GM12878 (cell line): ENCODE measurements around the gene ZNF766. TPM values are rescaled to one million over a fixed set of nuclear protein-coding genes. Genes with fewer than 3 reads are reported as not detected.

ENCODE experiments used
- JUND ChIP-seq: IDR thresholded peaks from 2 replicates; pipeline ENCODE4 v1.6.1; 2012; ENCODE audit warnings: low read depth, mild to moderate bottlenecking, low read length, improper control_type of control experiment, moderate library complexity
- NR2C2 ChIP-seq: IDR thresholded peaks from 2 replicates; pipeline ENCODE4 v1.6.1; 2011; ENCODE audit warnings: borderline replicate concordance, low read depth; ENCODE audit not compliant: control insufficient read depth, insufficient read length
- ZNF274 ChIP-seq: IDR thresholded peaks from one replicate; pipeline ENCODE4 v1.8.0; 2011; ENCODE audit not compliant: insufficient read length, insufficient read depth
- microRNA counts: library from miRNA; unstranded; fragments of <30 nt; microRNA quantifications from one replicate; lab custom pipeline; 2016
- microRNA-seq: library from miRNA; unstranded; fragments of <30 nt; microRNA quantifications from one replicate; pipeline ENCODE4, GENCODE V29; 2018
- polyA plus RNA-seq, 11 experiments: library from polyadenylated mRNA; depleted of rRNA in 4 of 11; unstranded in 6 of 11; stranded (reverse) in 5 of 11; fragments of >200 nt; fragmentation: Nextera tagmentation in 4 of 11; fragmentation: Illumina TruSeq in 1 of 11; extraction: Ambion mirVana in 4 of 11; extraction: Trizol in 1 of 11; gene quantifications; 1 replicate in 1 of 11; 2 replicates in 10 of 11; pipeline versions ENCODE4 v1.2.1 to v1.2.3, GENCODE V29; 2011 to 2016; ENCODE audit warnings: inconsistent platforms in 2 of 11, missing spikeins in 2 of 11, low read depth in 1 of 11
- small RNA-seq: library from RNA; depleted of rRNA; stranded (forward); fragments of <200 nt; gene quantifications from one replicate; pipeline ENCODE3, GENCODE V24; 2014
- total RNA-seq, 4 experiments: library from RNA; depleted of rRNA in 3 of 4; stranded (reverse); fragments of >200 nt in 3 of 4; fragmentation: Illumina TruSeq in 1 of 4; extraction: Trizol in 1 of 4; gene quantifications; 2 replicates each; pipeline versions ENCODE4 v1.2.1 to v1.2.3, GENCODE V29; 2013 to 2021
- TF ChIP-seq, protein P1 (sequence below): fragments of 450-650 bp; IDR thresholded peaks from 2 replicates; pipeline ENCODE4 v1.6.1; 2016; ENCODE audit warnings: mild to moderate bottlenecking, moderate library complexity, borderline replicate concordance
- TF ChIP-seq, protein P2 (sequence below): fragments of 450-650 bp; IDR thresholded peaks from 2 replicates; pipeline ENCODE4 v1.6.1; 2017; ENCODE audit warnings: mild to moderate bottlenecking, low read depth, inconsistent platforms; ENCODE audit not compliant: poor library complexity, severe bottlenecking

The ZNF766 gene
- total and polyA plus RNA-seq, 10 of the 15 experiments (the other 5 are each of a cell fraction or from before 2014, with no cell fraction given): 7.2 to 20.0 (median 16.4) TPM

DNA sequence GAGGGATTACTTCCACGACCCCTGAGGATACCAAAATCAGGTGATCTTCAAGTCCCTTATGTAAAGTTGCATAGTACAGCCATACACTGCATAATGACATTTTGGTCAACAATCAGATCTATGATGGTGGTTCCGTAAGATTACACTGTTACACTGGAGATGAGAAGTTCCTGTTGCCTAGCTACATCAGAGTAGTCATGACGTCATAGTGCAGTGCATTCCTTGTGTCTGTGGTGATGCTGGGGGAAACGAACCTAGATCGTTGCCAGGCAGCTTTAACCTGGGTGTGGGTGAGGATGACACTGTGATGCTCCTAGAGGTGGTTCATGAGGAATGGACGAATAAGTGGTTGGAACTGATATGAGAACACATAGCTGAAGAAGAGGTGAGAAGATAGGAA, 75.8 kb downstream of the ZNF766 start (continued):
- TF ChIP-seq, protein P1, sequence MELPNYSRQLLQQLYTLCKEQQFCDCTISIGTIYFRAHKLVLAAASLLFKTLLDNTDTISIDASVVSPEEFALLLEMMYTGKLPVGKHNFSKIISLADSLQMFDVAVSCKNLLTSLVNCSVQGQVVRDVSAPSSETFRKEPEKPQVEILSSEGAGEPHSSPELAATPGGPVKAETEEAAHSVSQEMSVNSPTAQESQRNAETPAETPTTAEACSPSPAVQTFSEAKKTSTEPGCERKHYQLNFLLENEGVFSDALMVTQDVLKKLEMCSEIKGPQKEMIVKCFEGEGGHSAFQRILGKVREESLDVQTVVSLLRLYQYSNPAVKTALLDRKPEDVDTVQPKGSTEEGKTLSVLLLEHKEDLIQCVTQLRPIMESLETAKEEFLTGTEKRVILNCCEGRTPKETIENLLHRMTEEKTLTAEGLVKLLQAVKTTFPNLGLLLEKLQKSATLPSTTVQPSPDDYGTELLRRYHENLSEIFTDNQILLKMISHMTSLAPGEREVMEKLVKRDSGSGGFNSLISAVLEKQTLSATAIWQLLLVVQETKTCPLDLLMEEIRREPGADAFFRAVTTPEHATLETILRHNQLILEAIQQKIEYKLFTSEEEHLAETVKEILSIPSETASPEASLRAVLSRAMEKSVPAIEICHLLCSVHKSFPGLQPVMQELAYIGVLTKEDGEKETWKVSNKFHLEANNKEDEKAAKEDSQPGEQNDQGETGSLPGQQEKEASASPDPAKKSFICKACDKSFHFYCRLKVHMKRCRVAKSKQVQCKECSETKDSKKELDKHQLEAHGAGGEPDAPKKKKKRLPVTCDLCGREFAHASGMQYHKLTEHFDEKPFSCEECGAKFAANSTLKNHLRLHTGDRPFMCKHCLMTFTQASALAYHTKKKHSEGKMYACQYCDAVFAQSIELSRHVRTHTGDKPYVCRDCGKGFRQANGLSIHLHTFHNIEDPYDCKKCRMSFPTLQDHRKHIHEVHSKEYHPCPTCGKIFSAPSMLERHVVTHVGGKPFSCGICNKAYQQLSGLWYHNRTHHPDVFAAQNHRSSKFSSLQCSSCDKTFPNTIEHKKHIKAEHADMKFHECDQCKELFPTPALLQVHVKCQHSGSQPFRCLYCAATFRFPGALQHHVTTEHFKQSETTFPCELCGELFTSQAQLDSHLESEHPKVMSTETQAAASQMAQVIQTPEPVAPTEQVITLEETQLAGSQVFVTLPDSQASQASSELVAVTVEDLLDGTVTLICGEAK: no peak
- TF ChIP-seq JUND (no peak), ZNF274 (no peak), NR2C2 (no peak)
- TF ChIP-seq, protein P2, sequence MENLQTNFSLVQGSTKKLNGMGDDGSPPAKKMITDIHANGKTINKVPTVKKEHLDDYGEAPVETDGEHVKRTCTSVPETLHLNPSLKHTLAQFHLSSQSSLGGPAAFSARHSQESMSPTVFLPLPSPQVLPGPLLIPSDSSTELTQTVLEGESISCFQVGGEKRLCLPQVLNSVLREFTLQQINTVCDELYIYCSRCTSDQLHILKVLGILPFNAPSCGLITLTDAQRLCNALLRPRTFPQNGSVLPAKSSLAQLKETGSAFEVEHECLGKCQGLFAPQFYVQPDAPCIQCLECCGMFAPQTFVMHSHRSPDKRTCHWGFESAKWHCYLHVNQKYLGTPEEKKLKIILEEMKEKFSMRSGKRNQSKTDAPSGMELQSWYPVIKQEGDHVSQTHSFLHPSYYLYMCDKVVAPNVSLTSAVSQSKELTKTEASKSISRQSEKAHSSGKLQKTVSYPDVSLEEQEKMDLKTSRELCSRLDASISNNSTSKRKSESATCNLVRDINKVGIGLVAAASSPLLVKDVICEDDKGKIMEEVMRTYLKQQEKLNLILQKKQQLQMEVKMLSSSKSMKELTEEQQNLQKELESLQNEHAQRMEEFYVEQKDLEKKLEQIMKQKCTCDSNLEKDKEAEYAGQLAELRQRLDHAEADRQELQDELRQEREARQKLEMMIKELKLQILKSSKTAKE: no peak

MicroRNAs within 50 kb of the gene (microRNA counts, 767-probe panel; counts per million panel counts)
- microRNA hsa-miR-643 (lab: Ali Mortazavi, UCI): 1,650 counts per million, percentile 63 among the panel's probes with 10 or more counts

Small RNA genes lying within 50 kb of the gene (microRNA-seq; reads per million reads assigned to microRNA genes)
- gene MIR643: 35.8 reads per million, percentile 65 among the genes with 10 or more reads in this experiment
- gene MIR6801: not detected

Small RNA genes lying within 50 kb of the gene (small RNA-seq; reads per million reads assigned to genes)
- gene MIR643 (1.8 reads per million, percentile 58 among the genes with 10 or more reads in this experiment), gene MIR6801 (not detected), gene RF00019 (not detected)

Other genes with a start within 250 kb of the ZNF766 start
Only the 7 nearest of the 12 such genes appear.
- gene ZNF616, start 129.6 kb upstream of the ZNF766 start, total RNA-seq (2014; rRNA removed): 2.5 and 3.1 TPM in 2 replicates
- gene ZNF616, start 129.6 kb upstream of the ZNF766 start, total RNA-seq (2014; rRNA removed; fragmentation: Illumina TruSeq; extraction: Trizol): 4.9 and 5.3 TPM in 2 replicates
- gene ZNF616, start 129.6 kb upstream of the ZNF766 start, total RNA-seq (2021): 3.3 and 4.5 TPM in 2 replicates
- gene ZNF616, start 129.6 kb upstream of the ZNF766 start, polyA plus RNA-seq (2011; rRNA removed): 5.9 and 7.1 TPM in 2 replicates
- gene ZNF616, start 129.6 kb upstream of the ZNF766 start, polyA plus RNA-seq (2014; fragmentation: Illumina TruSeq; extraction: Trizol): 4.3 and 6.1 TPM in 2 replicates
- 1 to 10 TPM; 1.1 to 1.4 TPM for gene ZNF616, start 129.6 kb upstream of the ZNF766 start, polyA plus RNA-seq (2014; fragmentation: Nextera tagmentation; extraction: Ambion mirVana)
- gene ZNF616, start 129.6 kb upstream of the ZNF766 start, polyA plus RNA-seq (2014; rRNA removed): 2.0 and 2.2 TPM in 2 replicates
- gene ZNF616, start 129.6 kb upstream of the ZNF766 start, polyA plus RNA-seq (2016; fragmentation: Nextera tagmentation; extraction: Ambion mirVana): 1 to 10 TPM; 5.0 to 5.7 TPM
- gene ZNF836, start 98.0 kb upstream of the ZNF766 start, total RNA-seq (2014; rRNA removed): 5.3 and 7.8 TPM in 2 replicates
- gene ZNF836, start 98.0 kb upstream of the ZNF766 start, total RNA-seq (2014; rRNA removed; fragmentation: Illumina TruSeq; extraction: Trizol): 6.7 and 8.3 TPM in 2 replicates
- gene ZNF836, start 98.0 kb upstream of the ZNF766 start, total RNA-seq (2021): 9.1 and 9.9 TPM in 2 replicates
- 5.0 and 6.2 TPM in 2 replicates for gene ZNF836, start 98.0 kb upstream of the ZNF766 start, polyA plus RNA-seq (2011; rRNA removed)
- gene ZNF836, start 98.0 kb upstream of the ZNF766 start, polyA plus RNA-seq (2014; fragmentation: Illumina TruSeq; extraction: Trizol): 8.2 and 9.3 TPM in 2 replicates
- 1 to 10 TPM; 5.8 to 9.2 TPM for gene ZNF836, start 98.0 kb upstream of the ZNF766 start, polyA plus RNA-seq (2014; fragmentation: Nextera tagmentation; extraction: Ambion mirVana)
- 4.5 and 6.6 TPM in 2 replicates for gene ZNF836, start 98.0 kb upstream of the ZNF766 start, polyA plus RNA-seq (2014; rRNA removed)
- gene ZNF836, start 98.0 kb upstream of the ZNF766 start, polyA plus RNA-seq (2016; fragmentation: Nextera tagmentation; extraction: Ambion mirVana): 1 to 10 TPM; 4.8 to 6.6 TPM
- gene PPP2R1A, start 79.5 kb upstream of the ZNF766 start, total RNA-seq (2014; rRNA removed): 125 and 131 TPM in 2 replicates
- gene PPP2R1A, start 79.5 kb upstream of the ZNF766 start, total RNA-seq (2014; rRNA removed; fragmentation: Illumina TruSeq; extraction: Trizol): 83.4 and 83.7 TPM in 2 replicates
- gene PPP2R1A, start 79.5 kb upstream of the ZNF766 start, total RNA-seq (2021): 274 and 275 TPM in 2 replicates
- 60.7 and 149 TPM in 2 replicates for gene PPP2R1A, start 79.5 kb upstream of the ZNF766 start, polyA plus RNA-seq (2011; rRNA removed)
- gene PPP2R1A, start 79.5 kb upstream of the ZNF766 start, polyA plus RNA-seq (2014; fragmentation: Illumina TruSeq; extraction: Trizol): 124 and 178 TPM in 2 replicates
- gene PPP2R1A, start 79.5 kb upstream of the ZNF766 start, polyA plus RNA-seq (2014; fragmentation: Nextera tagmentation; extraction: Ambion mirVana): 10 to 100 TPM; 16.0 to 29.2 TPM
- 110 and 145 TPM in 2 replicates for gene PPP2R1A, start 79.5 kb upstream of the ZNF766 start, polyA plus RNA-seq (2014; rRNA removed)
- 100 to 1,000 TPM; 310 to 359 TPM for gene PPP2R1A, start 79.5 kb upstream of the ZNF766 start, polyA plus RNA-seq (2016; fragmentation: Nextera tagmentation; extraction: Ambion mirVana)
- gene ZNF480, start 27.6 kb downstream of the ZNF766 start, total RNA-seq (2014; rRNA removed): 8.8 and 11.7 TPM in 2 replicates
- 15.9 and 18.5 TPM in 2 replicates for gene ZNF480, start 27.6 kb downstream of the ZNF766 start, total RNA-seq (2014; rRNA removed; fragmentation: Illumina TruSeq; extraction: Trizol)
- gene ZNF480, start 27.6 kb downstream of the ZNF766 start, total RNA-seq (2021): 15.2 and 15.6 TPM in 2 replicates
- 7.9 and 13.3 TPM in 2 replicates for gene ZNF480, start 27.6 kb downstream of the ZNF766 start, polyA plus RNA-seq (2011; rRNA removed)
- 15.1 and 19.5 TPM in 2 replicates for gene ZNF480, start 27.6 kb downstream of the ZNF766 start, polyA plus RNA-seq (2014; fragmentation: Illumina TruSeq; extraction: Trizol)
- 10 to 100 TPM; 18.8 to 19.6 TPM for gene ZNF480, start 27.6 kb downstream of the ZNF766 start, polyA plus RNA-seq (2014; fragmentation: Nextera tagmentation; extraction: Ambion mirVana)
- 5.5 and 6.6 TPM in 2 replicates for gene ZNF480, start 27.6 kb downstream of the ZNF766 start, polyA plus RNA-seq (2014; rRNA removed)
- 10 to 100 TPM; 20.8 to 26.5 TPM for gene ZNF480, start 27.6 kb downstream of the ZNF766 start, polyA plus RNA-seq (2016; fragmentation: Nextera tagmentation; extraction: Ambion mirVana)
- 0.05 and 0.11 TPM in 2 replicates for gene ZNF610, start 66.7 kb downstream of the ZNF766 start, total RNA-seq (2014; rRNA removed)
- gene ZNF610, start 66.7 kb downstream of the ZNF766 start, total RNA-seq (2014; rRNA removed; fragmentation: Illumina TruSeq; extraction: Trizol): 0.28 and 0.54 TPM in 2 replicates
- 0.64 and 1.2 TPM in 2 replicates for gene ZNF610, start 66.7 kb downstream of the ZNF766 start, total RNA-seq (2021)
- 0.26 and 0.52 TPM in 2 replicates for gene ZNF610, start 66.7 kb downstream of the ZNF766 start, polyA plus RNA-seq (2011; rRNA removed)
- gene ZNF610, start 66.7 kb downstream of the ZNF766 start, polyA plus RNA-seq (2014; fragmentation: Illumina TruSeq; extraction: Trizol): 0.51 and 0.65 TPM in 2 replicates
- under 1 TPM; 0.15 to 0.76 TPM for gene ZNF610, start 66.7 kb downstream of the ZNF766 start, polyA plus RNA-seq (2014; fragmentation: Nextera tagmentation; extraction: Ambion mirVana)
- 0.32 and 0.67 TPM in 2 replicates for gene ZNF610, start 66.7 kb downstream of the ZNF766 start, polyA plus RNA-seq (2014; rRNA removed)
- gene ZNF610, start 66.7 kb downstream of the ZNF766 start, polyA plus RNA-seq (2016; fragmentation: Nextera tagmentation; extraction: Ambion mirVana): under 1 TPM; 0.39 to 0.89 TPM
- gene ZNF880, start 100.3 kb downstream of the ZNF766 start, total RNA-seq (2014; rRNA removed): 14.3 and 14.4 TPM in 2 replicates
- gene ZNF880, start 100.3 kb downstream of the ZNF766 start, total RNA-seq (2014; rRNA removed; fragmentation: Illumina TruSeq; extraction: Trizol): 23.6 and 28.3 TPM in 2 replicates
- gene ZNF880, start 100.3 kb downstream of the ZNF766 start, total RNA-seq (2021): 14.4 and 14.7 TPM in 2 replicates
- 15.9 and 19.6 TPM in 2 replicates for gene ZNF880, start 100.3 kb downstream of the ZNF766 start, polyA plus RNA-seq (2011; rRNA removed)
- gene ZNF880, start 100.3 kb downstream of the ZNF766 start, polyA plus RNA-seq (2014; fragmentation: Illumina TruSeq; extraction: Trizol): 22.4 and 35.8 TPM in 2 replicates
- gene ZNF880, start 100.3 kb downstream of the ZNF766 start, polyA plus RNA-seq (2014; fragmentation: Nextera tagmentation; extraction: Ambion mirVana): 10 to 100 TPM; 43.1 to 45.2 TPM
- 17.2 and 19.8 TPM in 2 replicates for gene ZNF880, start 100.3 kb downstream of the ZNF766 start, polyA plus RNA-seq (2014; rRNA removed)
- gene ZNF880, start 100.3 kb downstream of the ZNF766 start, polyA plus RNA-seq (2016; fragmentation: Nextera tagmentation; extraction: Ambion mirVana): 10 to 100 TPM; 21.4 to 23.3 TPM
- 4.9 and 6.7 TPM in 2 replicates for gene ZNF528, start 128.3 kb downstream of the ZNF766 start, total RNA-seq (2014; rRNA removed)
- 9.6 and 10.6 TPM in 2 replicates for gene ZNF528, start 128.3 kb downstream of the ZNF766 start, total RNA-seq (2014; rRNA removed; fragmentation: Illumina TruSeq; extraction: Trizol)
- gene ZNF528, start 128.3 kb downstream of the ZNF766 start, total RNA-seq (2021): 5.5 and 7.0 TPM in 2 replicates
- 1.7 and 2.1 TPM in 2 replicates for gene ZNF528, start 128.3 kb downstream of the ZNF766 start, polyA plus RNA-seq (2011; rRNA removed)
- gene ZNF528, start 128.3 kb downstream of the ZNF766 start, polyA plus RNA-seq (2014; fragmentation: Illumina TruSeq; extraction: Trizol): 11.9 and 14.3 TPM in 2 replicates
- 1 to 10 TPM; 2.9 to 6.3 TPM for gene ZNF528, start 128.3 kb downstream of the ZNF766 start, polyA plus RNA-seq (2014; fragmentation: Nextera tagmentation; extraction: Ambion mirVana)
- gene ZNF528, start 128.3 kb downstream of the ZNF766 start, polyA plus RNA-seq (2014; rRNA removed): 5.9 and 10.8 TPM in 2 replicates
- 1 to 10 TPM; 5.7 to 8.2 TPM for gene ZNF528, start 128.3 kb downstream of the ZNF766 start, polyA plus RNA-seq (2016; fragmentation: Nextera tagmentation; extraction: Ambion mirVana)